Right ventricle myocardium superior (tissue), 1 donor: Measurements from ENCODE around the gene EFNA3. TPM values are rescaled to one million over a fixed set of nuclear protein-coding genes. Genes with fewer than 3 reads are reported as not detected.

Source experiments
- ATAC-seq: fragments of 200-7000 bp; cut with Tn5 transposase; one replicate; pipeline ENCODE4 v1.9.1; 2020; ENCODE audit warnings: mild to moderate bottlenecking; ENCODE audit not compliant: poor library complexity
- DNase-seq: peaks from one replicate; pipeline ENCODE4 v3.0.0-alpha.2; 2020
- intact Hi-C: fragments of 100-400 bp; cut with DNase I; formaldehyde crosslinking; loops from one replicate; pipeline ENCODE4 v1.11.2; 2022
- total RNA-seq: library from RNA; stranded (reverse); fragmentation: NEBNext Ultra II Directional; extraction: Animal tissue kit (Norgen Biotek cat#: 25700); gene quantifications from one replicate; pipeline ENCODE4 v1.2.1, GENCODE V29; 2021
- donor health status: DM: no; HTN: yes; CAD: no; lungs with severe emphysema.

EFNA3 gene
- total RNA-seq, 1 donor from 2014 or later = 0.75 TPM

- intact Hi-C loops = loop anchor here (5.0 kb wide), 1 partner anchor 37 kb away; no protein-coding TSS in a partner anchor
- DNase-seq (peak; percentile 88), ATAC-seq (peak; percentile 96)
Measured at GRCh38 chr1:155044812-155045657, 33.6 kb upstream of the EFNA3 start.

DNA sequence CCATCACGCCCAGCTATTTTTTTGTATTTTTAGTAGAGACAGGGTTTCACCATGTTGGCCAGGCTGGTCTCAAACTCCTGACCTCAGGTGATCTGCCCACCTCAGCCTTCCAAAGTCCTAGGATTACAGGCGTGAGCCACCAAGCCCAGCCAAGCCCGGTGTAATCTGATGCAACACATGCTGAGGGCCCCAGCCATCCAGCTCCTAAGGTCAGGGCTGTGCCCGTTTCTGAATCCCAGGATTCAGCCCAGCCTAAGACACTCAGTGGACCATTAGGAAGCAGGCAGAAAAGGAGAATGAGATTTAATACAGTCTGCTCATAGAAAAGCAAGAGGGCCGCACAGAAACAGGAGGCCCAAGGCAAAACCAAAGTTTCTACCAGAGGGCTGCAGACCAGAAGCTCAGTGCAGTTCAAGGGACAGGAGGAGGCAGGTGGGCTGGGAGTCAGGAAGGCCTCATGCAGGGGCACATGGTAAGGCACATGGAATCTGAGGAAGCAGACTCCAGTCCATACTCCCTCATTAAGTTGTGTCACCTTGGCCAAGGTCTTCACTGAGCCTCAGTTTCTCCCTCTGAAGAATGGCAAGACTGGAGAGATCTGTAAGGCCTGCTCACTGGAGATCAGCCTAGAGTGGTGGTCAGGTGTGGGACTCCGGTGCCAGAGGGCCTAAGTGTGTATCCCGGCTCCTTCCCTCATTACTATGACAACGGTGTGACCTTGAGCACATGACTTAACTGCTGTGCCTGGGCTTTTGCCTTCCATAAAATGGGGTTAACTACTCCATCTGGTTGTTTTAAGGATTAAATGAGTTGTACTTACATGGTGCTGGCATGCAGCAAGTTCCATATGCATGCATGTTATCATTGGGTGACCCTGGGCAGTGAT is 29.9 kb upstream of the EFNA3 start:
- intact Hi-C loops = loop anchor here (5.0 kb wide), 1 partner anchor 34 kb away; no protein-coding TSS in a partner anchor
- no peak for DNase-seq
- ATAC-seq = no peak

GRCh38 chr1:155049651-155050559 is 28.7 kb upstream of the EFNA3 start:
- no peak for ATAC-seq
- intact Hi-C loops = loop anchor here (5.0 kb wide), 1 partner anchor 32 kb away; no protein-coding TSS in a partner anchor
- DNase-seq = no peak

- ATAC-seq = peak; percentile 94
Measured at GRCh38 chr1:155050560-155051341, 27.9 kb upstream of the EFNA3 start, which contains the start of gene ADAM15. Gene ADAM15 (plus strand): TSS chr1:155051316. CDS start chr1:155051387, 71 bp downstream.

DNA sequence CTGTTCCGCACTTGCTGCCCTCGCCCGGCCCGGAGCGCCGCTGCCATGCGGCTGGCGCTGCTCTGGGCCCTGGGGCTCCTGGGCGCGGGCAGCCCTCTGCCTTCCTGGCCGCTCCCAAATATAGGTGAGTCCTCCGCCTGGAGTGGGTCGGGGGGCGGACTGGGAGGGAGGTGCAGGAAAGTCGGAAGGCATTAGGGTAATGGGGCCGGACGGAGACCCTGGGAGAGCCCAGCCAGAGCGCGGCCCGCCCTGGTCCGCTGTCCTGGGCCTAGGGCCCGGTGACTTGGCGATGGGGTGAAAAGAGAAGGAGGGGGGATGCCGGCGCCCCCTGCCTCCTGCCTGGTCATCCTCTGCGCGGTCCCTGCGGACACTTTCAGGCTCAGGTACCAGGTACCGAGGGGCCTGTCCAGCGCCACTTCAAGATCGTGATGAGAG is 27.3 kb upstream of the EFNA3 start:
- peak; percentile 4 for ATAC-seq
- intact Hi-C loops = no loop called here
- no peak for DNase-seq

More at GRCh38 chr1:155050560-155051341, 27.9 kb upstream of the EFNA3 start, which contains the start of gene ADAM15:
- peak; percentile 93 for DNase-seq
- intact Hi-C loops = no loop called here

DNA sequence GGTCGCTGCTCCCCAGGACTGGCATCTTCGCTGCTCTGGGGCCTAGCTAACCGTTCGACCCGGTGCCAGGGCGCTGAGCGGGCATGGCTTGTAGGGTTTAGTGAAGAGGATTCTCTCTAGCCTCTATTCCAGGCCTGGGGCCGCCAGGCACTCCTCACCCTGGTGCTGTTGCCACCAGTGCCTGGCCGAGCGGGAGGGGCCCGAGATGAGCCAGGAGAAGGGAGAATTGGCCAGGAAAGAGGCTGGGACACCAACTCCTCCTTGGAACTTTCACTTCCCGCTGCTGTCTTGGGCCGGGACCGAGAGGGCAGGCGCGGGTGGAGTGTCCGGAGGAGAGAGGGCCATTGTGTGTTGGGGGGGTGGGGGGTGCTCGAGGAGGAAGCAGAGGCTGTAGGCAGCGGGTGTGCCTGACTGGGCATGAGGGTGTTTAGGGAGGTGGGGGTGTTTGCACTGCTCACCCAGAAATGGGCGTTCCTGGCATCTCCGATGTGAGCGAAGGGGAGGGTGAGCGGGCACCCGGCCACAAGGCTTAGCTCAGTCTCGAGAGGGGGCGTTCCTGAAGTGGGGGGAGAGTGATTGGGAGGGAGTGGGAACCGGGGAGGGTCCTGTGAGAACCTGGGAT is 26.7 kb upstream of the EFNA3 start:
- intact Hi-C loops = no loop called here
- ATAC-seq = peak; percentile 32
- peak; percentile 80 for DNase-seq

GRCh38 chr1:155052439-155053395 is 25.9 kb upstream of the EFNA3 start:
- ATAC-seq = no peak
- intact Hi-C loops = no loop called here
- peak; percentile 68 for DNase-seq

DNA sequence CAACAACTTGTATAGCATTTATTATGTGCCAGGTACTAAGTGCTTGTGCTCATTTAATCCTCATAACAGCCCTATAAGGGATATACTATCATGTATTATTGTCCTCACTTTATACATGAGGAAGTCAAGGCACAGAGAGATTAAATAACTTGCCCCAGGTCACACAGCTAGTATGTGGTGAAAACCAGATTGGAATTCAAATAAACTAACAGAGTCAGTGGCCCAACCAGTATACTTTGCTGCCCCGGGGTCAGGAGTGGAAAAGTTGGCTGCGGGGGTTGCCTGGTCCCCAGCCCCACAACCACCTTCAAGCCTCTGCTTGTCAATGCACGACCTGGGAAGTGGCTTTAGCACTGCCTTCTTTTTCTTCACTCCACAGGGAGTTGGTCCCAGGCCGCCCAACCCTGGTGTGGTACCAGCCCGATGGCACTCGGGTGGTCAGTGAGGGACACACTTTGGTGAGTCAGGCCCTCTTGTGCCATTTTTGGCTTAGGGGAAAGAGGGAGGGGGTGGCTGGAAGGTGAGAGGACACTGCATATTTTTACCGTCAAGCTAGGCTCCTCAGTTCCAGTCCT is 25.0 kb upstream of the EFNA3 start:
- intact Hi-C loops = no loop called here
- ATAC-seq = no peak

GRCh38 chr1:155057104-155057503 is 21.5 kb upstream of the EFNA3 start:
- ATAC-seq (no peak), DNase-seq (no peak)
- intact Hi-C loops = no loop called here

More for the DNA sequence above, 25.0 kb upstream of the EFNA3 start:
- DNase-seq = no peak

DNA sequence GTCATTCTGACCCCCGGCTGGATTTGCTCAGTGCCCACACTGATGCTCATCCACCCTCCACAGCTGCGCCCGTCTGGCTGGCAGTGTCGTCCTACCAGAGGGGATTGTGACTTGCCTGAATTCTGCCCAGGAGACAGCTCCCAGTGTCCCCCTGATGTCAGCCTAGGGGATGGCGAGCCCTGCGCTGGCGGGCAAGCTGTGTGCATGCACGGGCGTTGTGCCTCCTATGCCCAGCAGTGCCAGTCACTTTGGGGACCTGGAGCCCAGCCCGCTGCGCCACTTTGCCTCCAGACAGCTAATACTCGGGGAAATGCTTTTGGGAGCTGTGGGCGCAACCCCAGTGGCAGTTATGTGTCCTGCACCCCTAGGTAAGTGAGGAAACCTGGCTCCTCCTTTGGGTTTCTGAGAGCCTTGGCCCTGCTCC is 20.8 kb upstream of the EFNA3 start:
- intact Hi-C loops = no loop called here
- ATAC-seq (no peak), DNase-seq (no peak)

GRCh38 chr1:155060736-155061135 is 17.9 kb upstream of the EFNA3 start:
- DNase-seq = no peak
- ATAC-seq = no peak
- intact Hi-C loops = loop anchor here (5.0 kb wide), 1 partner anchor 98 kb away; the partner anchor contains the start of gene PYGO2

DNA sequence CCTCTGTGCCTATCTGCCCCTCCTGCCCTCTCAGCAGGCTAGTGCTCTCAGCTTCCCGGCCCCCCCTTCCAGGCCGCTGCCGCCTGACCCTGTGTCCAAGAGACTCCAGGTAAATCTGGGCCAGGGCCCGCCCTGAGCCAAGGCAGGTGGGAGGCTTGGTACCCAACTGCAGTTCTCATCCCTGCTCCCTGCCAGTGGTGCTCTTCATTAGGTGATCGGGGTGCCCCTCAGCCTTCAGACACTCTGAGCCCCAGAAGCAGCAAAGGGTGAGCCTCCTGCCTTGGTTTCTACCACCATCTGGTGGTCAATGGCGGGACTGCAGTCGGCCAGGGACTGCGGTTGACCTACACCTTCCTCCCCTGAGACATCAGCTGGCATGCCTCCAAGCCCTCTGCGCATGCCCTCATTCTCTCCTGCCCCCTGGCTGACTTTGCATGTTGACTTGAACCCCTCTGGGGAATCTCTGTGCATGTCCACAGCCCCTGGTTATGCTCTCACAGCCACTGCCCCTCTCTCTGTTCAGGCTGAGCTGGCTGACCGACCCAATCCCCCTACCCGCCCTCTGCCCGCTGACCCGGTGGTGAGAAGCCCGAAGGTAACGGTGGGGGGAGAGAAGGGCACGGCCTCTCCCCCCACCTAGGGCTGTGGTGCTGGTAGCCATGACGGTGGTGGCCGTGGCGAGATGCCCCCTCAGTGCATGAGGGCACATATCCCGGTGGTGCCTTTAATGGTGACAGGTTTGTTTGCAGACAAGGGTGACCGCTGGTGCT is 17.1 kb upstream of the EFNA3 start:
- DNase-seq (peak; percentile 92), ATAC-seq (peak; percentile 65)
- intact Hi-C loops = loop anchor here (5.0 kb wide), 1 partner anchor 99 kb away; the partner anchor contains the start of gene PYGO2

- DNase-seq (no peak), ATAC-seq (peak; percentile 3)
- intact Hi-C loops = loop anchor here (5.0 kb wide), 1 partner anchor 100 kb away; the partner anchor contains the start of gene PYGO2
Measured at GRCh38 chr1:155062151-155062686, 16.4 kb upstream of the EFNA3 start.

DNA sequence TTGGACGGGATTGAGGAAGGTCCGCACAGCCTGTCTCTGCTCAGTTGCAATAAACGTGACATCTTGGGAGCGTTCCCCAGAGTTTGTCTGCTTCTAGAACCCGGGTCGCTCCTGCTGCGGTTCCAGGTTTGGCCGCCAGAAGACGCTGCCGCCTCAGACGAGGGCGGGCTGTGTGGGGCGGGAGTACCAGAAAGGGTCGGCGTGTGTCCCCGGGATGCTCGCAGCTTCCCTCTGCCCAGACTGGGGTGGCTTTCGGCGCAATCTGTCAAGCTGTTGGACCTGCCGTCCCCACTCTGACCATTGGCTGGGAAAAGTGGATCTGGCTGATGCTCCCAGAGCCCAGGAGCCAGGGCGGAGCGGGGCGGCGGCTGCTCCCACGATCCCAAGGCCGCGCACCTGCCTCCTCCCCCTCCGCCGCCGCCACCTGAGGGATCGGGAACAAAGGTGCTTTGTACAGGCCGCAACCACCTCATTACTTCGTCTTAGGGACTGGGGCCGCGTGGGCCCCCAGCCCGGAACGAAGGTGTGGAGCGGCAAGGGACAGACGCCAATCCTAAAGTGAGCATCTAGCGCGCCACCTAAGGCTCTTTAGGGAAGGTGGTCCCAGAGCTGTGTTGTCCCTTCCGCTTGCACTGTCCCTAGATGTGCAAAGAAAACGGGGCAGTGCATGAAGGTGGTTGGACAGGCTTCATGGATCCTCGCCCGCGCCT is 15.8 kb upstream of the EFNA3 start:
- peak; percentile 77 for DNase-seq
- intact Hi-C loops = loop anchor here (5.0 kb wide), 1 partner anchor 101 kb away; the partner anchor contains the start of gene PYGO2
- ATAC-seq = peak; percentile 57
